GM19468 (cell line): ENCODE measurements around the gene TMEFF2.
"Not testable (repeated sequence)": the region's sequence is repeated elsewhere in the genome, so short reads cannot be mapped to it uniquely, and the experiment has no call there.

ENCODE experiments used
- ATAC-seq: cut with Tn5 transposase; IDR thresholded peaks from one replicate; pipeline ENCODE4 v1.9.1; 2021; ENCODE audit warnings: mild to moderate bottlenecking, moderate library complexity, moderate number of reproducible peaks; ENCODE audit not compliant: unreplicated experiment; ENCODE audit errors: extremely low read depth

Gene TMEFF2

GRCh38 chr2:192137451-192137850, 57.3 kb downstream of the TMEFF2 start:
- ATAC-seq: no peak

GRCh38 chr2:192132604-192133003, 62.1 kb downstream of the TMEFF2 start:
- ATAC-seq: not testable (repeated sequence)

- ATAC-seq: not testable (repeated sequence)
Observed at GRCh38 chr2:192130312-192130711, 64.4 kb downstream of the TMEFF2 start.

GRCh38 chr2:192128655-192129054, 66.1 kb downstream of the TMEFF2 start:
- ATAC-seq: no peak

- no peak for ATAC-seq
Observed at GRCh38 chr2:192127434-192127833, 67.3 kb downstream of the TMEFF2 start.

GRCh38 chr2:192126912-192127311, 67.8 kb downstream of the TMEFF2 start:
- ATAC-seq: no peak

GRCh38 chr2:192126426-192126825, 68.3 kb downstream of the TMEFF2 start:
- ATAC-seq: no peak

- no peak for ATAC-seq
Observed at GRCh38 chr2:192124571-192124970, 70.2 kb downstream of the TMEFF2 start.

GRCh38 chr2:192123847-192124246, 70.9 kb downstream of the TMEFF2 start:
- no peak for ATAC-seq

GRCh38 chr2:192122946-192123345, 71.8 kb downstream of the TMEFF2 start:
- ATAC-seq: no peak

- no peak for ATAC-seq
Observed at GRCh38 chr2:192122141-192122540, 72.6 kb downstream of the TMEFF2 start.

GRCh38 chr2:192119536-192119935, 75.2 kb downstream of the TMEFF2 start:
- ATAC-seq: no peak

- no peak for ATAC-seq
Observed at GRCh38 chr2:192117705-192118104, 77.0 kb downstream of the TMEFF2 start.

GRCh38 chr2:192111536-192111935, 83.2 kb downstream of the TMEFF2 start:
- not testable (repeated sequence) for ATAC-seq

- ATAC-seq: no peak
Observed at GRCh38 chr2:192099742-192100141, 95.0 kb downstream of the TMEFF2 start.

- ATAC-seq: no peak
Observed at GRCh38 chr2:192098814-192099491, 95.8 kb downstream of the TMEFF2 start.

GRCh38 chr2:192091476-192091875, 103.3 kb downstream of the TMEFF2 start:
- ATAC-seq: no peak

GRCh38 chr2:192090911-192091310, 103.8 kb downstream of the TMEFF2 start:
- no peak for ATAC-seq

GRCh38 chr2:192087398-192087958, 107.3 kb downstream of the TMEFF2 start:
- ATAC-seq: no peak

GRCh38 chr2:192082121-192082520, 112.6 kb downstream of the TMEFF2 start:
- no peak for ATAC-seq

GRCh38 chr2:192080096-192080495, 114.6 kb downstream of the TMEFF2 start:
- ATAC-seq: not testable (repeated sequence)

GRCh38 chr2:192073878-192074277, 120.9 kb downstream of the TMEFF2 start:
- ATAC-seq: no peak
